K562 (cell line): ENCODE measurements around the gene RHOV. TPM values are rescaled to one million over a fixed set of nuclear protein-coding genes. Genes with fewer than 3 reads are reported as not detected.

Experiments
- CEBPB ChIP-seq: fragments of 450-650 bp; IDR thresholded peaks from 2 replicates; pipeline ENCODE4 v1.6.1; 2016; ENCODE audit warnings: missing genetic modification characterization, missing compliant biosample characterization
- CREB1 ChIP-seq, 2 experiments: sonication (generic) in 1 of 2; formaldehyde crosslinking in 1 of 2; IDR thresholded peaks; 2 replicates each; pipeline versions ENCODE4 v1.6.1 to v1.8.0; 2012 to 2022; ENCODE audit warnings: inconsistent platforms in 1 of 2, mild to moderate bottlenecking in 1 of 2, missing genetic modification reagents in 1 of 2, moderate library complexity in 1 of 2
- GABPA ChIP-seq: fragments of 200-800 bp; sonication (Bioruptor generic); conservative IDR thresholded peaks from 2 replicates; pipeline ENCODE4 v1.6.1; 2016; ENCODE audit warnings: low read depth, missing genetic modification characterization, missing compliant biosample characterization
- GABPB1 ChIP-seq: sonication (generic); formaldehyde crosslinking; IDR thresholded peaks from 2 replicates; pipeline ENCODE4 v1.8.0; 2022; ENCODE audit warnings: mild to moderate bottlenecking, missing genetic modification reagents
- HDAC3 ChIP-seq: fragments of 450-650 bp; IDR thresholded peaks from 2 replicates; pipeline ENCODE4 v1.6.1; 2018; ENCODE audit warnings: borderline replicate concordance, mild to moderate bottlenecking, moderate library complexity; ENCODE audit not compliant: partially characterized antibody
- HMBOX1 ChIP-seq: sonication (generic); IDR thresholded peaks from 2 replicates; pipeline ENCODE4 v1.6.1; 2016
- HMGN3 ChIP-seq: IDR thresholded peaks from 2 replicates; pipeline ENCODE4 v1.6.1; 2011; ENCODE audit warnings: borderline replicate concordance, low read depth, mild to moderate bottlenecking, mixed read lengths, low read length; ENCODE audit not compliant: insufficient read length; ENCODE audit errors: extremely low read depth
- KAT7 ChIP-seq: sonication (generic); formaldehyde crosslinking; IDR thresholded peaks from 2 replicates; pipeline ENCODE4 v1.8.0; 2022; ENCODE audit warnings: missing genetic modification reagents, mild to moderate bottlenecking, borderline replicate concordance
- MXI1 ChIP-seq: IDR thresholded peaks from 2 replicates; pipeline ENCODE4 v1.6.1; 2011; ENCODE audit warnings: low read depth, mild to moderate bottlenecking, improper control_type of control experiment, low read length
- NFE2L1 ChIP-seq: fragments of 450-650 bp; IDR thresholded peaks from 2 replicates; pipeline ENCODE4 v1.6.1; 2016; ENCODE audit warnings: missing genetic modification characterization, low read depth, mild to moderate bottlenecking, missing compliant biosample characterization, moderate library complexity, borderline replicate concordance
- RNF2 ChIP-seq: sonication (generic); IDR thresholded peaks from 2 replicates; pipeline ENCODE4 v1.6.1; 2016
- STAG1 ChIP-seq: sonication (generic); formaldehyde crosslinking; IDR thresholded peaks from 2 replicates; pipeline ENCODE4 v1.5.0; 2020; ENCODE audit warnings: missing genetic modification reagents, borderline replicate concordance
- SUPT5H ChIP-seq: fragments of 450-650 bp; IDR thresholded peaks from 2 replicates; pipeline ENCODE4 v1.6.1; 2016
- ZBTB2 ChIP-seq: fragments of 450-650 bp; IDR thresholded peaks from 2 replicates; pipeline ENCODE4 v1.6.1; 2016; ENCODE audit warnings: antibody characterized with exemption
- ZBTB43 ChIP-seq: sonication (generic); formaldehyde crosslinking; IDR thresholded peaks from 2 replicates; pipeline ENCODE4 v1.8.0; 2023; ENCODE audit warnings: mild to moderate bottlenecking, missing genetic modification reagents
- ZNF282 ChIP-seq: sonication (generic); formaldehyde crosslinking; IDR thresholded peaks from 2 replicates; pipeline ENCODE4 v1.8.1; 2023; ENCODE audit warnings: missing genetic modification reagents
- ZNF586 ChIP-seq: fragments of 450-650 bp; formaldehyde crosslinking; conservative IDR thresholded peaks from 2 replicates; pipeline ENCODE4 v1.4.0; 2020; ENCODE audit warnings: mild to moderate bottlenecking, moderate library complexity
- polyA plus RNA-seq, 8 experiments: library from polyadenylated mRNA; depleted of rRNA in 4 of 8; stranded (reverse) in 5 of 8; unstranded in 3 of 8; fragments of >200 nt; fragmentation: Nextera tagmentation in 2 of 8; fragmentation: Illumina TruSeq in 1 of 8; extraction: Ambion mirVana in 2 of 8; extraction: Trizol in 1 of 8; gene quantifications; 2 replicates each; pipeline versions ENCODE4 v1.2.1 to v1.2.3, GENCODE V29; 2011 to 2014; ENCODE audit warnings: inconsistent platforms in 1 of 8, missing spikeins in 1 of 8
- total RNA-seq, 7 experiments: library from RNA; depleted of rRNA in 6 of 7; stranded (reverse); fragments of >200 nt in 6 of 7; fragmentation: Illumina TruSeq in 2 of 7; extraction: Trizol in 2 of 7; gene quantifications; 2 replicates each; pipeline versions ENCODE4 v1.2.1 to v1.2.3, GENCODE V29; 2011 to 2021; ENCODE audit warnings: low replicate concordance in 1 of 7
- TF ChIP-seq, protein P1 (sequence below): fragments of 450-650 bp; IDR thresholded peaks from 2 replicates; pipeline ENCODE4 v1.7.1; 2018; ENCODE audit warnings: mild to moderate bottlenecking, low read depth; ENCODE audit not compliant: partially characterized antibody

The RHOV gene
- total and polyA plus RNA-seq, 9 of the 15 experiments (the other 6 are each of a cell fraction or from before 2014, with no cell fraction given), result 0.08 to 2.0 (median 1.1) TPM

DNA sequence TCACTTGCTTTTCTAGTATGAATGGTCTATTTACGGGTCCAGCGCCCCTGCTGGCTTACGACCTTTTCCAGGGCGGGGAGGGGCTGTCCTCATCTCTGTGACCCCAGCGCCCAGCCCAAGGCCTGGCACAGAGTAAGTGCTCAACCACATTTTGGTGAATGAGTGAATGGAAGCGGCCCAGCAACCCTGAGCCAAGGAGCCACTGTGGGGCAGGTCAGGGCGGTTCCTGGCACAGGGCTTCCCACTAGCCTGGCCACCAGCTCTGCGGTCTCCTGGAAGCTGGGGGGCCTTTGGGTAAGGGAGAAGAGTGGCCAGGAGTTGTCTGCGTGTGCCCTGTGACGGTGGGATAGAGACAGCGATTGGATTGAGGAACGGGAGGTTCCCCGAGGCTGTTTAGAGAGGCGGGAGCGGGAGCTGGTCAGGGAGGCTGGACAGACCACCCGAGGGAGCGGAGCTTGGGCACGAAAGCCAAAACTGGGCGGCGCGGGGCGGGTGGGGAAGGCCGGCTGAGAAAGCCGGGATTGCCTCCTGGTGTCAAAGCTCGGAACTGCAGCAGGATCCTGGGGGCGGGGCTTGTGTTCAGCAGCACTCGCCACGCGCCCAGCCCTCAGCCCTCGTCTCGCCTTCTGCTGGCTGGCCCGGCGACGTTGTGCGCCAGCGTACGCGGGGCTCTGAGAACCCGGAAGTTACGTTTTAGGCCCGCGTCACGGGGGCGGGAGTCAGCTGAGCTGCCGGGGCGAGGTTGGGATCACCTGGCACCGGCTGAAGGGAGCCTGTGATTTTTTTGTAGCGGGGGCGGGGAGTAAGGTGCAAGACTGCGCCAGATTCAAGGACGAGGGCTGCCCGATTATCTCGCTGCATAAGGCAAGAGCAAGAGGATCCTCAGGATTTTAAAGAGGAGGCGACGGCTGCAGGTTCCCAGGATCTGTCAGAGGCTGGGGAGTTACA lies 20.0 kb upstream of the RHOV start, which contains the start of gene VPS18 (continued):
- TF ChIP-seq, protein P1, sequence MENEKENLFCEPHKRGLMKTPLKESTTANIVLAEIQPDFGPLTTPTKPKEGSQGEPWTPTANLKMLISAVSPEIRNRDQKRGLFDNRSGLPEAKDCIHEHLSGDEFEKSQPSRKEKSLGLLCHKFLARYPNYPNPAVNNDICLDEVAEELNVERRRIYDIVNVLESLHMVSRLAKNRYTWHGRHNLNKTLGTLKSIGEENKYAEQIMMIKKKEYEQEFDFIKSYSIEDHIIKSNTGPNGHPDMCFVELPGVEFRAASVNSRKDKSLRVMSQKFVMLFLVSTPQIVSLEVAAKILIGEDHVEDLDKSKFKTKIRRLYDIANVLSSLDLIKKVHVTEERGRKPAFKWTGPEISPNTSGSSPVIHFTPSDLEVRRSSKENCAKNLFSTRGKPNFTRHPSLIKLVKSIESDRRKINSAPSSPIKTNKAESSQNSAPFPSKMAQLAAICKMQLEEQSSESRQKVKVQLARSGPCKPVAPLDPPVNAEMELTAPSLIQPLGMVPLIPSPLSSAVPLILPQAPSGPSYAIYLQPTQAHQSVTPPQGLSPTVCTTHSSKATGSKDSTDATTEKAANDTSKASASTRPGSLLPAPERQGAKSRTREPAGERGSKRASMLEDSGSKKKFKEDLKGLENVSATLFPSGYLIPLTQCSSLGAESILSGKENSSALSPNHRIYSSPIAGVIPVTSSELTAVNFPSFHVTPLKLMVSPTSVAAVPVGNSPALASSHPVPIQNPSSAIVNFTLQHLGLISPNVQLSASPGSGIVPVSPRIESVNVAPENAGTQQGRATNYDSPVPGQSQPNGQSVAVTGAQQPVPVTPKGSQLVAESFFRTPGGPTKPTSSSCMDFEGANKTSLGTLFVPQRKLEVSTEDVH, result peak; percentile 73
- TF ChIP-seq HMBOX1 (no peak), GABPA (tag) (peak; percentile 94), ZBTB2 (peak; percentile 80), MXI1 (0 out of 2 replicates have a peak, but pooled peaks have one; percentile 24), ZNF586 (no peak), NFE2L1 (tag) (no peak), HMGN3 (peak; percentile 73), SUPT5H (peak; percentile 68; the same call in 1 of the 2 replicates), CEBPB (tag) (no peak), CREB1 (IDR thresholded peaks at IDR 0.05) (peak; percentile 96), CREB1 (CRISPR knock-in tag; IDR thresholded peaks at IDR 0.05) (peak; percentile 96), KAT7 (CRISPR knock-in tag) (peak; percentile 25; the same call in 1 of the 2 replicates), RNF2 (peak; percentile 25; the same call in 1 of the 2 replicates), ZNF282 (CRISPR knock-in tag) (0 out of 2 replicates have a peak, but pooled peaks have one; percentile 34), HDAC3 (no peak), STAG1 (CRISPR knock-in tag) (peak; percentile 91), ZBTB43 (no peak), GABPB1 (peak; percentile 95)
